Stimulated activated CD8-positive, alpha-beta memory T cell treated with anti-CD3 and anti-CD28 coated beads, Interleukin-12 subunit alpha, Interleukin-12 subunit beta, amount 100 ng/mL, for 4 hours (primary cell): ENCODE measurements around the gene CD300E.
"Not testable (repeated sequence)": the region's sequence is repeated elsewhere in the genome, so short reads cannot be mapped to it uniquely, and the experiment has no call there.

Experiments used
- DNase-seq: peaks from one replicate; pipeline ENCODE4 v3.0.0-alpha.2; 2020; ENCODE audit warnings: low read depth

CD300E gene

DNA sequence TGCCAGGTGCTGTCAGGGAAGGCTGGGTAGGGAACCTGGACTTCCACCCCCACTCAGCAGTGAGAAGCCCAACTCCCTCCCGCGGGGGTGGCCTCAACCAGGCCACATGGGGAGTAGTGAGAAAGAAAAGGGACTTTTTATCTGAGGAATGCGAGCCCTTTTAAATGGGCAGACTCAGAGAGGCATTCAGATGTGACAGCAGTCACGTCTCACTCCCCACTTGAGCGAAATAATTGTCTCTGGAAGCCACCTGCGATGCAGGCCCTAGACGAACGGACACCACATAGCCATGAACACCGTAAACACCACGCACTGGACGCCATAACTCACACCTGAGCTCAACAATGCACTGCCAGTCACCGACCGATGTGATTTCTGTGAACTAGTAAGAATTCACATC lies 11.9 kb upstream of the CD300E start:
- no peak for DNase-seq

GRCh38 chr17:74633326-74633725 lies 9.8 kb upstream of the CD300E start:
- no peak for DNase-seq

DNA sequence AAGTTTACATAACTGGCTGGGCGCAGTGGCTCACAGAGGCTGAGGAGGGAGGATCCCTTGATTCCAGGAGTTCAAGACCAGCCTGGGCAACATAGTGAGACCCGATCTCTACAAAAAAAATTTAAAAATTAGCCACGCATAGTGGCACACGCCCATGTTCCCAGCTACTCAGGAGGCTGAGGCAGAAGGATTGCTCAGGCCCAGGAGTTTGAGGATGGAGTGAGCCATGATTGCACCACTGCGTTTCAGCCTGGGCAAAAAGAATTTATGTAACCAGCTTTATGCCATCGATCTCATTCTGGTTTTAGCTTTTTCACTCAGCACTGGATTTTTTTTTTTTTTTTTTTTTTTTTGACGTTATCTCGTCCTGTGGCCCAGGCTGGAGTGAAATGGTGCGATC lies 9.1 kb upstream of the CD300E start:
- no peak for DNase-seq

DNA sequence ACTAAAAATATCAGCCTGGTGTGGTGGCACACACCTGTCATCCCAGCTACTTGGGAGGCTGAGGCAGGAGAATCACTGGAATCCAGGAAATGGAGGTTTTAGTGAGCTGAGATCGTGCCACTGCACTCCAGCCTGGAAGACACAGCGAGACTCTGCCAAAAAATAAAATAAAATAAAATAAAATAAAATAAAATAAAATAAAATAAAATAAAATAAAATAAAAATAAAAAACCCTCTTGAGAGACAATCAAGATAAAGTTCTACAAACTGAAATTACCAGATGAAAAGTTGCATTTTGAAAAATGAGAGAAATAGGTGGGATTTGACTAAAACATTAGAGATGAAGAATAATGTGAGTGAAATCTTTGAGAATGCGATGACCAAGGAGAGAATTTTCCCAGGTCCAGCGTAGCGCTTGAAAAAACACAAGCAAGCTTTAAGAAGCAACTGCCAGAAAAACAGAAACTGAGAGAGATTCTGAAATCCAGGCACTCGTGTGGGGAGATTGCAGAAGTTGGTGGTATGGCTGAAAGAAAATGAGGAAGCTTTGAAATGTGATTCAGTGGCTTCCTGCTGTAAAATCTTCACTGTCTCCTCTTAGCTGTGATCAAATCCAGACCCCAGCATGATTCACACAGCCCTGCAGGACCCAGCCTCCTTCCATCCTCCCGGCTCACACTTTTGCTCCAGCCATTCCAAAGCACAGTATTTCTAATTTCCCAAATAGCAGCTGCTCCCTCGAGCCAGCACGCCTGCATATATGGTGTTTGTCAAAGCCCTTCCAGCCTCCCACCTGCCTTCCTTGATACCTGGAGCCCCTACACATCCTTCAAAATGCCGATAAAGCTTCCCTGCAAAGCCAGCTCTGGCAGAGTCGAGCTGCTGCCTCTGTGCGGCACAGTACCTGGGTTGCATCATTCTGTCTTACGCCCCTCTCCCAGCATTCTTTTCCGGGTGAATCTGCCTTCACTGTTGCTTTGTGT lies 8.2 kb upstream of the CD300E start:
- DNase-seq = no peak

GRCh38 chr17:74630251-74630650 lies 6.7 kb upstream of the CD300E start:
- DNase-seq = not testable (repeated sequence)

DNA sequence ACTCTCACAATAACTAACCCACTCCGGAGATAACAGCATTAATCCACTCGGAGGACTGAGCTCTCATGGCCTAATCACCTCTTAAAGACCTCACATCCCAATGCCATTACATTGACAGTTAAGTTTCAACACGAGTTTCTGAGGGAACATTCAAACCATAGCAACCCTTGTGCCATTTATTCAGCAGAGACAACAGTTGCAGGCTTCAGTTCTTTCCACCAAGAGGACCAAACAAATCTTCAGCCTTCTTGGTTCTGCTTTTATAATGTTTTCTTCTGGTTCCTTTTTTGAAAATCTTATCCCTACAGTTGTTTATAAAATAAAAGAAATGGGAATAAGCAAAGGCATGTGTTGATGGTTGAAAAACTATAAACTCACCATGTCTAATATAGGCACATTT lies 2.1 kb upstream of the CD300E start:
- no peak for DNase-seq

DNA sequence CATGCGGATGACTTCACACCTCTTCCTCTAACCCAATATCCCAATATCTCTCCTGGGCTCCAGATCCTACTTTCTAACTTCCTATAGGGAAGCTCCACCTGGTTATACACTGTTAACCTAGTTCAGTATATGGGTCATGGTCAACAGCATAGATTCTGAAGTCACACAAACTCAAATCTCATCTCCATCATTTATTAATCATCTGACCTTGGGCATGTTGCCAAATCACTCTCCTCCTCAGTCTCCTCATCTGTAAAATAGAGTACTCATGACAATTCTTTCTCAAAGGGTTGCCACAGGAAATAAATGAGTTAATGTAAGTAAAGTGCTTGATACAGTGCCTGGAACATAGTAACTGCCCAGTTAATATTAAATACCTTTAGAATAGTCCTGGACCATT lies 593 bp upstream of the CD300E start:
- no peak for DNase-seq

DNA sequence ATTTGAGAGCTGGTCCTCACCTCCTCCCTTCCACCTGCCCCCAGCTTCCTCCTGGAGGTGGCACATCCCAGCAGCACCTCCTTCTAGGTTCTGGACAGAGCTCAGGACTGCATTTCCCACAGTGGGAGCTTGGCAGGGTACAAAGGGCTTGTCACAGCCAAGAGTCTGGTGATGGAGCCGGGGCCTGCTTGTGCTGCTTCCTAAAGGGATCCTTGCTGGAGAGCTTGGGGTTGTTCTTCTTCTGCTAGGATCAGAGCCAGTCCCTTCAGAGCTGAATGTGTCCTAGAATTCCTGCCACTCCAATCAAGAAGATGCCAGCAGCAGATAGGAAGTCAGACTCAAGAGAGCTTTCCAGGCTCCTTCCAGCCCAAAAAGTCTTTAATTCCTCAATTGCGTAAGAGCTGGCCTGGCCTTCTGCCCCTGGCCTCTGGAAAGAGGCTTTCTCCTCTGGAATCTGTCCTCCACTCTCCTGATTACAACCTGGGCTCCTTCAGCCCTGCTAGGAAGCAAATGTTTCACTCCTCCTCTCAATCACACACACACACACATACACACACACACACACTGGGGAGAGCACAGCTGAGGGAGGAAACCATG lies 4.4 kb downstream of the CD300E start:
- no peak for DNase-seq

DNA sequence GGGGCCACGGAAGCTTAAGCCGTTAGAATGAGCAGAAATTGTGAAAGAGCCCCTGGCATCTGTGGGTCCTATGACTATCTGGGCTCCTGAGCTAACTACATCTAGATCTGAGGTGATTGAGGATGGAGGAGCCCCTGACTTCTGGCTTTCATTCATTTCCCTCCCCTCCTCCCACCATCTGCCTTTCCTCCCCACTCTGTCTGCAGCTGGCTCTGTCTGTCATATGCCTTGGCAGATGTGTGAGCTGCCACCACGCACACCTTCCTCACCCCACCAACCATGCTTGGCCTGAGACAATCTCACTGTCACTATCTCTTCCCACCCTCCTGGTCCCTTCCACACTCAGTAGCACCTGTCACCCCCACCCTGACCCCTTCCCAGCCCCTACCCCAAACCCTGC lies 5.1 kb downstream of the CD300E start:
- no peak for DNase-seq

DNA sequence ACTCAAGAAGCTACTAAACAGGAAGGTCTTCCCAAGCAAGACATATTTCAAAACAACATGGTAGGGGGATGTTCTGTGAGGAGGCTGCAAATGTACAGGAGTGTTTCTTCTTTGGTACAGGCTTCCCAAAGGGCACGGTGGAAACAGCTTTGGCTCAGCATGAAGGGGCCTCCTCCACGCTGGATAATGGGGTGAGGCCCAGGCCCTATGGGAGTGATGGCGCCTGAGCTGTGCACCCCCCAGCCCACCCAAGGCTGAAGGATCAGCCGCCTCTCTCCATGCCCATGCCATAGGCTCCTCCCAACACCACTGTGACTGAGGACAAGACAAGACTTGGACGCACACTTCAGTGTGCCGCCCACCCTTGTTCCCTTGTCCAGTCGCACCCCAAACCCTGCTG lies 6.8 kb downstream of the CD300E start:
- DNase-seq = no peak

- no peak for DNase-seq
Observed at GRCh38 chr17:74612046-74612445, 11.5 kb downstream of the CD300E start.

- no peak for DNase-seq
Observed at GRCh38 chr17:74610108-74610507, 13.4 kb downstream of the CD300E start.

- no peak for DNase-seq
Observed at GRCh38 chr17:74608511-74608910, 15.0 kb downstream of the CD300E start.

DNA sequence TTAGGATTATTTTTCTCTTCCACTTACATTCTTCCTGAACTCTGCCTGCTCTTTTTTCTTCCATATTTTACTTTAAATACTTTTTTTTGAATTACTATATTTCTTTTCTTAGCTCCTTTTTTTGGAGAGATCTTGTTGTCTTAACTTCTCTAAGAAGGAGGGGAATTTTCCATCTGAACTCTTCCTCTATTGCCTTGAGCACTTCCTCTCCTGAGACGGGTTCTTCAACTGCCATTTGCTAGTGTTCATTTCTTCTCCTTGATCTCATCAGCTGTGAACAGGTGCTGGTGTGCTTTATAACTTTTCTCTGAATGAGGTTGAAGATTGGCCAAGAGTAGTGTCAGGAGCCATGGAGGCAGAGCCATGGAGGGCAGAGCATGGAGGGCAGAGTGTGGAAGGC lies 16.3 kb downstream of the CD300E start:
- DNase-seq = no peak

GRCh38 chr17:74606050-74606449 lies 17.5 kb downstream of the CD300E start:
- no peak for DNase-seq

DNA sequence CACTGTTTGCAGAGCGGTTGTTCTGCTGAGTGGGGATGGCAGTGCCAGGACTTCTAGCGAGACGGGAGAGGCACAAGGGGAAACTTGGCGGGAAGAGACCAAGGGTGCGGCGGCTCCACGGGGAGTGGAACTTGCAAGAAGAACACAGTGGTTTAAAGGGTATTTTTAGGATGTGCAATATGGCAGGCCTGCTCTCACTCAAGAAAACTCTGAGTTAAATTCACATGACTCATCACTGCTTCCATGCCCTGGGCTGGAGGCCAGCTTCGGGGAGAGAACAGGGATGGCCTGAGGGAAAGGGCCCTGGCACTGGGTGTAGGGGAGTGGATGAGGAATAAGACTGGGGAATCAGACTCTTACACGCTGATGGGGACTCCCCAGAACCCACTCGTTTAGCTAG lies 18.2 kb downstream of the CD300E start:
- no peak for DNase-seq

DNA sequence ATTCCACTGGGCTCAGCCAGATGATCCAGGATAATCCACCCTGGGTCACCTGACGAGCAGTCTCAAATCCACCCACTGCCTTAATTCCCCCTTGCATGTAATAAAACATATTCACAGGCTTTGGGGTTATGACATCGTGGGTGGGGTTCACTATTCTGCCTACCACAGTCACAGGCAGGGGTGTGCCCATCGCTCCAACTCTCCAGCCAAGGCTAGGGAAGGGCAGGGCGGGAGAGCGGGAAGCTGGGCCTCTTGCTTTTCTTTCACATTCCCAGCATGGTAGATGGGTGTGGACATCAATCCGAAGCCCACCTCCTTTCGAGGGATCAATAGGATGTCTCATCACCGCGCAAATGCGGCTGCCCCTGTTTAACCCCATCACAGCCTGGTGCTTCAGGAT lies 18.8 kb downstream of the CD300E start:
- no peak for DNase-seq

DNA sequence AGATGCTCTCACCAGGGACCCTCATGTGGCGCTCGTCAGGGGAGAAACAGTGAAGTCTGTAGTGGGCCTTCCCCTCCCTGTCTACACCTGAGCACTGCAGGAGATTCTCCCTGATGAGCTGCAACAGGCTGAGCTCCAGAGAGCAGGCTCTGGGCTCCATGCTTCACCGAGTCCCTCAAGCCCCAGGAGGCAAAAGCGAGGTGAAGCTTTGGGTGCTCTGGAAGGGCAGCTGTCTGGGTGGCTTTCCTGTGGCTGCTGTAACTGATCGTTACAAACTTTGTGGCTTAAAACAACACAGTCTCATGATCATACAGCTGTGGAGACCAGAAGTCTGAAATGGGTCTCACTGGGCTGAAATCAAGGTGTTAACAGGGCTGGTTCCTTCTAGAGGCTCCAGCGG lies 19.3 kb downstream of the CD300E start:
- no peak for DNase-seq

DNA sequence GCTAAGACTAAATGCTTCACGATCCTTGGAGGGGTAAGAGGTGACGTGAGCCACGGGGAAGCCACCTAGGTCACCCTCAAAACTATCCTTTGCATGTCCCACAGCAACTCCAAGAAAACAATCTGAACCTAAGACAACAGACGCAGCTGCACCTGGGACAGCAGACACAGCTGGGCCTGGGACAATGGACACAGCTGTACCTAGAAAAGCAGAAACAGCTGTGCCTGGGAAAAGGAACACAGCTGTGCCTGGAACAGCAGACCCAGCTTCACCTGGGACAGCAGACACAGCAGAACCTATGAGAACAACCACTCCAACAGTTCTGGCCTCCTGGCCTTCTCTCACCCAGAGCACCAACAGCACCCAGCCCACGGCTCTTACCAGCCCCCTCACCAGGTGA lies 19.8 kb downstream of the CD300E start:
- DNase-seq = no peak

- DNase-seq = no peak
Observed at GRCh38 chr17:74603037-74603635, 20.4 kb downstream of the CD300E start.

DNA sequence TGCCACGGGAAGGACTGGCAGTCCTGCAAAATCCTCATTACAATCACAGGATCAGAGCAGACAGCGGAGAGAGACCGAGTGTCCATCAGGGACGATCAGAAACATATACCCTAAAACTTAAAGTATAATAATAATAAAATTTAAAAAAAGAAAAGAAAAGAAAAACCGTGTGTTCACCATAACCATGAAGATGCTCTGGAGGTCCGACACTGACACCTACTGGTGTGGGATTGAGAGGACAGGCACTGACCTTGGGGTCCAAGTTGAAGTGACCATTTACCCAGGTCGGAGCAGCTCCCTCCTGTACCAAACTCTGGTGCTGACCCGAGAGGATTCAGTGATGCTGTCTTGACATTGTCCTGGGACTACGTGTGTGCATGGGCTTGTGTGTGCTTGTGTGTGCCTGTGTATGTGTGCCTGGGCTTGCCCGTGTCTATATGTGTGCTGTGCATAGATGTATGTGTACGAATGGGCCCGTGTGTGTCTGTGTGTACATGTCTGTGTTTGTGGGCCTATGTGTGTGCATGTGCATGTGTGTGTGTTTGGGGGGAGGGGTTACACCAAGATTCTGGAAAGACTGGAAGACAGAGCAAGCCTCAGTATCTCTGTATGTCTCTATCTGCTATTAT lies 21.5 kb downstream of the CD300E start:
- DNase-seq = no peak

DNA sequence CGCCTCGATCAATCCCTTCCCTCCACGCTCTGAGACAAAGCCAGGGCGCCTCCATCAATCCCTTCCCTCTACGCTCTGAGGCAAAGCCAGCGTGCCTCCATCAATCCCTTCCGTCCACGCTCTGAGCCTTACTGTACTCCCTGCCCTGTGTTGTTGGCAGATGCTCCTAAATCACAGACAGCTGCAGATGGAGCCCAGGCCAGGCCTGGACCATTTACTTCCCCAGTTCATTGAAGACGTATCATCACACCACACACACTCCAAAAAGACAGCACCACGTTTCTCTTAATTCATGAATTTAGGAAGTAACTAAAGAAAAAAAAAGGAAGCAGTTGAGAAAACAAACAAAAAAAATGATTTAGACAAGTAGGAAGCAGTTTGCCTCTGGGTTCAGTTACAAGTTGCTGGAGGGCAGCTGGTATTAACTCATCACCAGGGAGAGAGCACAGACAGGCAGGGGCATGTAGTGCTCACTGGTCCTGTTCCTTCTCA lies 24.0 kb downstream of the CD300E start:
- no peak for DNase-seq

GRCh38 chr17:74599023-74599399 lies 24.5 kb downstream of the CD300E start:
- no peak for DNase-seq
